CD4-positive, alpha-beta T cell treated with Interleukin-6 at 100 ng/mL for 8 hours (primary cell): Measurements from ENCODE around the gene NDUFS8.

Experiments used
- DNase-seq: peaks from one replicate; pipeline ENCODE4 v3.0.0-alpha.2; 2020; ENCODE audit warnings: mixed read lengths, low spot score

Gene NDUFS8

GRCh38 chr11:68080860-68081259, 50.4 kb downstream of the NDUFS8 start:
- DNase-seq: no peak

- no peak for DNase-seq
Measured at GRCh38 chr11:68081691-68082090, 51.2 kb downstream of the NDUFS8 start.

GRCh38 chr11:68082481-68082880, 52.0 kb downstream of the NDUFS8 start:
- no peak for DNase-seq

DNA sequence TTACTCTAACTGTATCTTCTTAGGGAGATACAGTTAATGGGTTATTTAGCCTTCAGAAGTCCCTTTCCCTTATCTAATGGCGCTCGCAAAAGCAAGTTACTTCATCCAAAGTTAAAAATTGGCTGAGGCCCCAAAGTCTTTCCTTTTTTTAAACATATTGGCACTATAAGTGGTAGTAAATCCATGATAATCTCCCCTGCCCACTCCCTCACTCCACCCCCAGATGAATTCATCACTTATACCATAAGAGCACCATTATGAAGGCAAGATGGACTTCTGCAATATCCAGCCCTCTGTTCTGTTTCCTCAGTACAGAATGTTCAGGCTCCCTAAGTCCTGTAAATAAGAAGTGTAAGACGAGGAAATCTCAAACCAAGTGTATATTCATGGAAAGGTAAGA, 53.0 kb downstream of the NDUFS8 start:
- no peak for DNase-seq
